ENCODE measurements around the gene RASL11B.

DNA sequence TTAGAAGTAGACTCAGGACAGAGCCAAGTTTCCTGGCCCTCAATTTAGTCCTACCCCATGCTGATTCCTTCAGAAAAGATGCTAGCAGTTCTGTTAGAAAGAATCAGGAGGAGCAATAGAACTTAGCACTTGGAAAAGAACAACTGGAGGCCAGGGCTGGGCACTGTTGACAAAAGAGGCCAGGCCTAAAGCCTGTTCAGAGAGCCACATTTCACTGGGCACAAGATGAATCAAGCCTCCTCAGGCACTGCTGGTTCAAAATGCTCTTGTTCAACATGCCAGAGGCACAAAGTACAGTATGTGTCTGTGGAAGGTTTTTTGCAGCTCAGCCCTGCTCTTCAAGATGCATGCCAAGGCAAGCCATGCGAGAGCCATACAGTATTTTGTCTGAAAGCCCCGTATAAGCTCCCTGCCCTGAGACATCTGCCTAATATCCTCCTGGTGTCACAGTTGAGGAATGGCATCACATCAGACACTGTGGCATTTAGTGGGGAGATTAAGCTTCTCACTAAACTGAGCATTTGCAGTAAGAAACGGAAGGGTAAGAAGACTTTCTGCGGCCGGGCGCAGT, 53.7 kb downstream of the RASL11B start:
- TF ChIP-seq, protein P1, sequence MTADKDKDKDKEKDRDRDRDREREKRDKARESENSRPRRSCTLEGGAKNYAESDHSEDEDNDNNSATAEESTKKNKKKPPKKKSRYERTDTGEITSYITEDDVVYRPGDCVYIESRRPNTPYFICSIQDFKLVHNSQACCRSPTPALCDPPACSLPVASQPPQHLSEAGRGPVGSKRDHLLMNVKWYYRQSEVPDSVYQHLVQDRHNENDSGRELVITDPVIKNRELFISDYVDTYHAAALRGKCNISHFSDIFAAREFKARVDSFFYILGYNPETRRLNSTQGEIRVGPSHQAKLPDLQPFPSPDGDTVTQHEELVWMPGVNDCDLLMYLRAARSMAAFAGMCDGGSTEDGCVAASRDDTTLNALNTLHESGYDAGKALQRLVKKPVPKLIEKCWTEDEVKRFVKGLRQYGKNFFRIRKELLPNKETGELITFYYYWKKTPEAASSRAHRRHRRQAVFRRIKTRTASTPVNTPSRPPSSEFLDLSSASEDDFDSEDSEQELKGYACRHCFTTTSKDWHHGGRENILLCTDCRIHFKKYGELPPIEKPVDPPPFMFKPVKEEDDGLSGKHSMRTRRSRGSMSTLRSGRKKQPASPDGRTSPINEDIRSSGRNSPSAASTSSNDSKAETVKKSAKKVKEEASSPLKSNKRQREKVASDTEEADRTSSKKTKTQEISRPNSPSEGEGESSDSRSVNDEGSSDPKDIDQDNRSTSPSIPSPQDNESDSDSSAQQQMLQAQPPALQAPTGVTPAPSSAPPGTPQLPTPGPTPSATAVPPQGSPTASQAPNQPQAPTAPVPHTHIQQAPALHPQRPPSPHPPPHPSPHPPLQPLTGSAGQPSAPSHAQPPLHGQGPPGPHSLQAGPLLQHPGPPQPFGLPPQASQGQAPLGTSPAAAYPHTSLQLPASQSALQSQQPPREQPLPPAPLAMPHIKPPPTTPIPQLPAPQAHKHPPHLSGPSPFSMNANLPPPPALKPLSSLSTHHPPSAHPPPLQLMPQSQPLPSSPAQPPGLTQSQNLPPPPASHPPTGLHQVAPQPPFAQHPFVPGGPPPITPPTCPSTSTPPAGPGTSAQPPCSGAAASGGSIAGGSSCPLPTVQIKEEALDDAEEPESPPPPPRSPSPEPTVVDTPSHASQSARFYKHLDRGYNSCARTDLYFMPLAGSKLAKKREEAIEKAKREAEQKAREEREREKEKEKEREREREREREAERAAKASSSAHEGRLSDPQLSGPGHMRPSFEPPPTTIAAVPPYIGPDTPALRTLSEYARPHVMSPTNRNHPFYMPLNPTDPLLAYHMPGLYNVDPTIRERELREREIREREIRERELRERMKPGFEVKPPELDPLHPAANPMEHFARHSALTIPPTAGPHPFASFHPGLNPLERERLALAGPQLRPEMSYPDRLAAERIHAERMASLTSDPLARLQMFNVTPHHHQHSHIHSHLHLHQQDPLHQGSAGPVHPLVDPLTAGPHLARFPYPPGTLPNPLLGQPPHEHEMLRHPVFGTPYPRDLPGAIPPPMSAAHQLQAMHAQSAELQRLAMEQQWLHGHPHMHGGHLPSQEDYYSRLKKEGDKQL (CRISPR knock-in tag; IDR thresholded peaks at IDR 0.05; ENCODE audit: borderline replicate concordance), result no peak
- no peak for TF ChIP-seq TCF3 (CRISPR knock-in tag; IDR thresholded peaks at IDR 0.05)
- no peak for TF ChIP-seq RNF2 (IDR thresholded peaks at IDR 0.05)
- no peak for TF ChIP-seq POLR2A (conservative IDR thresholded peaks at IDR 0.05)
- TF ChIP-seq, protein P2, sequence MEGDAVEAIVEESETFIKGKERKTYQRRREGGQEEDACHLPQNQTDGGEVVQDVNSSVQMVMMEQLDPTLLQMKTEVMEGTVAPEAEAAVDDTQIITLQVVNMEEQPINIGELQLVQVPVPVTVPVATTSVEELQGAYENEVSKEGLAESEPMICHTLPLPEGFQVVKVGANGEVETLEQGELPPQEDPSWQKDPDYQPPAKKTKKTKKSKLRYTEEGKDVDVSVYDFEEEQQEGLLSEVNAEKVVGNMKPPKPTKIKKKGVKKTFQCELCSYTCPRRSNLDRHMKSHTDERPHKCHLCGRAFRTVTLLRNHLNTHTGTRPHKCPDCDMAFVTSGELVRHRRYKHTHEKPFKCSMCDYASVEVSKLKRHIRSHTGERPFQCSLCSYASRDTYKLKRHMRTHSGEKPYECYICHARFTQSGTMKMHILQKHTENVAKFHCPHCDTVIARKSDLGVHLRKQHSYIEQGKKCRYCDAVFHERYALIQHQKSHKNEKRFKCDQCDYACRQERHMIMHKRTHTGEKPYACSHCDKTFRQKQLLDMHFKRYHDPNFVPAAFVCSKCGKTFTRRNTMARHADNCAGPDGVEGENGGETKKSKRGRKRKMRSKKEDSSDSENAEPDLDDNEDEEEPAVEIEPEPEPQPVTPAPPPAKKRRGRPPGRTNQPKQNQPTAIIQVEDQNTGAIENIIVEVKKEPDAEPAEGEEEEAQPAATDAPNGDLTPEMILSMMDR (IDR thresholded peaks at IDR 0.05 in 2 of 3, conservative IDR thresholded peaks at IDR 0.05 in 1 of 3; ENCODE audit: insufficient read depth in 2 of 3, low read depth in 1 of 3, low read length in 3 of 3), result no peak

All from K562 (cell line).